Neural progenitor cell (in vitro differentiated cells): ENCODE measurements around the gene MAN2B2. TPM values are rescaled to one million over a fixed set of nuclear protein-coding genes. Genes with fewer than 3 reads are reported as not detected.

ENCODE experiments used
- DNase-seq: peaks from one replicate; pipeline ENCODE4 v3.0.0-alpha.2; 2016; ENCODE audit warnings: low spot score
- H2AFZ ChIP-seq: fragments of 200-600 bp; sonication (generic); replicated peaks from 2 replicates; pipeline ENCODE4 v1.6.1; 2016; ENCODE audit warnings: antibody characterized with exemption
- H3F3A ChIP-seq: fragments of 200-600 bp; sonication (generic); 2 replicates; pipeline ENCODE4 v1.6.1; 2016; ENCODE audit warnings: antibody characterized with exemption, low read depth
- H3K27ac ChIP-seq: fragments of 200-600 bp; sonication (generic); 2 replicates; pipeline ENCODE4 v1.5.1; 2016; ENCODE audit warnings: mild to moderate bottlenecking
- H3K27me3 ChIP-seq: fragments of 200-600 bp; sonication (generic); 2 replicates; pipeline ENCODE4 v1.6.1; 2016; ENCODE audit warnings: mild to moderate bottlenecking, moderate library complexity
- H3K36me3 ChIP-seq: fragments of 200-600 bp; sonication (generic); 2 replicates; pipeline ENCODE4 v1.5.1; 2016
- H3K4me1 ChIP-seq: fragments of 200-600 bp; sonication (generic); 2 replicates; pipeline ENCODE4 v1.6.1; 2016; ENCODE audit warnings: mixed run types
- H3K4me2 ChIP-seq: fragments of 200-600 bp; sonication (generic); 2 replicates; pipeline ENCODE4 v1.6.1; 2016
- H3K4me3 ChIP-seq: fragments of 200-600 bp; sonication (generic); 2 replicates; pipeline ENCODE4 v1.5.1; 2016
- H3K79me2 ChIP-seq: fragments of 200-600 bp; sonication (generic); 2 replicates; pipeline ENCODE4 v1.6.1; 2016; ENCODE audit warnings: low read depth
- H3K9ac ChIP-seq: fragments of 200-600 bp; sonication (generic); 2 replicates; pipeline ENCODE4 v1.6.1; 2016
- H3K9me3 ChIP-seq: fragments of 200-600 bp; sonication (generic); 2 replicates; pipeline ENCODE4 v1.5.1; 2016; ENCODE audit warnings: low read depth
- H4K20me1 ChIP-seq: fragments of 200-600 bp; sonication (generic); 2 replicates; pipeline ENCODE4 v1.6.1; 2016; ENCODE audit warnings: low read depth
- H3K27ac Mint-ChIP-seq: 3 replicates; pipeline ENCODE4 v1.8.0; 2021; ENCODE audit warnings: mixed read lengths
- H3K27me3 Mint-ChIP-seq: 2 replicates; pipeline ENCODE4 v1.8.0; 2022; ENCODE audit warnings: low read depth, mild to moderate bottlenecking, inconsistent platforms, moderate library complexity, mixed read lengths; ENCODE audit not compliant: insufficient read depth
- H3K36me3 Mint-ChIP-seq: 3 replicates; pipeline ENCODE4 v1.8.0; 2021; ENCODE audit warnings: mixed read lengths
- H3K4me1 Mint-ChIP-seq: 3 replicates; pipeline ENCODE4 v1.8.0; 2021; ENCODE audit warnings: mixed read lengths
- H3K4me3 Mint-ChIP-seq: 3 replicates; pipeline ENCODE4 v1.8.0; 2021; ENCODE audit warnings: mild to moderate bottlenecking, moderate library complexity, mixed read lengths
- H3K9me3 Mint-ChIP-seq: 3 replicates; pipeline ENCODE4 v1.8.0; 2020; ENCODE audit warnings: mixed read lengths
- EZH2 ChIP-seq: fragments of 200-600 bp; sonication (generic); IDR thresholded peaks from 2 replicates; pipeline ENCODE4 v1.6.1; 2017; ENCODE audit warnings: antibody characterized with exemption, mild to moderate bottlenecking, moderate library complexity
- EZH2phosphoT487 ChIP-seq: fragments of 200-600 bp; sonication (generic); IDR thresholded peaks from 2 replicates; pipeline ENCODE4 v1.6.1; 2017; ENCODE audit warnings: antibody characterized with exemption
- total RNA-seq: library from RNA; depleted of rRNA; stranded (reverse); fragments of >200 nt; gene quantifications from 2 replicates; pipeline ENCODE4 v1.2.3, GENCODE V29; 2015; ENCODE audit warnings: low replicate concordance
- TF ChIP-seq, protein P1 (sequence below): fragments of 200-600 bp; sonication (generic); IDR thresholded peaks from 2 replicates; pipeline ENCODE4 v1.5.1; 2017; ENCODE audit warnings: antibody characterized with exemption, mild to moderate bottlenecking

Gene MAN2B2
- total RNA-seq, 1 donor from 2014 or later, result 2.7 TPM

DNA sequence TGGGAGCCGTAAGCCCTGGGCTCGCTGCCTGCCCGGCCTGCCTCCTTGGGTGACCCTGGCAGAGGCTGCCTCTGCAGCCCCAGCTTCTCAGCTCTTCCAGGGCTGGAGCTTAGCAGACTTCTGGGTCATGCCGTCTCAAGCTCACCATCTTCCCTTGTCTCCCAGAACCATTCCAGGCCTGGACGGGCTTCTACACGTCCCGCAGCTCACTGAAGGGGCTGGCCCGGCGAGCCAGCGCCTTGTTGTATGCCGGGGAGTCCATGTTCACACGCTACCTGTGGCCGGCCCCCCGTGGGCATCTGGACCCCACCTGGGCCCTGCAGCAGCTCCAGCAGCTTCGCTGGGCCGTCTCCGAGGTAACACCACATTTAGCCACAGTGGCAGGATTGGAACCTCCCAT, 22.0 kb downstream of the MAN2B2 start:
- H3K9me3 Mint-ChIP-seq, result no peaks in the 10 kb centered on the region

DNA sequence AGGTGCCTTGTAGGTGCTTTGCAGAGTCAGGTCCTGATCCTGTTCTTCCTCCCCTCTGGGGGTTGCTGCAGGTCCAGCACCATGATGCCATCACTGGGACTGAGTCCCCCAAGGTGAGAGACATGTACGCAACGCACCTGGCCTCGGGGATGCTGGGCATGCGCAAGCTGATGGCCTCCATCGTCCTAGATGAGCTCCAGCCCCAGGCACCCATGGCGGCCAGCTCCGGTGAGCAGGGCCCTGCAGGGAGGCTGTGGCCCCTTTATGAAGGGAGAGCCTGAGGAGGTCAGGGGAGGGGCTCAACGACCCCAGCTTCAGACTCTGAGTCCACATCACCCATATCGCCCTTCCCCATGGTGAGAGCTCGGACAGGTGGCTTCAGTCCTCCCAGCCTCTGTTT, 23.1 kb downstream of the MAN2B2 start:
- DNase-seq, result no peak
- no peak overlapping the region for H3K9ac ChIP-seq
- no peak overlapping the region for H2AFZ ChIP-seq
- H3F3A ChIP-seq, result no peaks in the 10 kb centered on the region
- no peaks in the 10 kb centered on the region for H3K79me2 ChIP-seq
- no peaks in the 10 kb centered on the region for H3K9me3 Mint-ChIP-seq
- H3K4me1 Mint-ChIP-seq, result no peaks in the 10 kb centered on the region
- H3K4me3 Mint-ChIP-seq, result no peak overlapping the region
- H3K9me3 ChIP-seq, result no peaks in the 10 kb centered on the region
- H3K4me1 ChIP-seq, result no peaks in the 10 kb centered on the region
- no peak overlapping the region for H3K27ac ChIP-seq
- H3K27me3 Mint-ChIP-seq, result peaks cover 4% of the 10 kb centered on the region
- TF ChIP-seq, protein P1, sequence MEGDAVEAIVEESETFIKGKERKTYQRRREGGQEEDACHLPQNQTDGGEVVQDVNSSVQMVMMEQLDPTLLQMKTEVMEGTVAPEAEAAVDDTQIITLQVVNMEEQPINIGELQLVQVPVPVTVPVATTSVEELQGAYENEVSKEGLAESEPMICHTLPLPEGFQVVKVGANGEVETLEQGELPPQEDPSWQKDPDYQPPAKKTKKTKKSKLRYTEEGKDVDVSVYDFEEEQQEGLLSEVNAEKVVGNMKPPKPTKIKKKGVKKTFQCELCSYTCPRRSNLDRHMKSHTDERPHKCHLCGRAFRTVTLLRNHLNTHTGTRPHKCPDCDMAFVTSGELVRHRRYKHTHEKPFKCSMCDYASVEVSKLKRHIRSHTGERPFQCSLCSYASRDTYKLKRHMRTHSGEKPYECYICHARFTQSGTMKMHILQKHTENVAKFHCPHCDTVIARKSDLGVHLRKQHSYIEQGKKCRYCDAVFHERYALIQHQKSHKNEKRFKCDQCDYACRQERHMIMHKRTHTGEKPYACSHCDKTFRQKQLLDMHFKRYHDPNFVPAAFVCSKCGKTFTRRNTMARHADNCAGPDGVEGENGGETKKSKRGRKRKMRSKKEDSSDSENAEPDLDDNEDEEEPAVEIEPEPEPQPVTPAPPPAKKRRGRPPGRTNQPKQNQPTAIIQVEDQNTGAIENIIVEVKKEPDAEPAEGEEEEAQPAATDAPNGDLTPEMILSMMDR, result no peak
- no peak for TF ChIP-seq EZH2
- no peak for TF ChIP-seq EZH2phosphoT487
- no peaks in the 10 kb centered on the region for H4K20me1 ChIP-seq
- no peaks in the 10 kb centered on the region for H3K27me3 ChIP-seq
- H3K4me3 ChIP-seq, result no peak overlapping the region
- no peaks in the 10 kb centered on the region for H3K36me3 ChIP-seq
- no peak overlapping the region for H3K4me2 ChIP-seq
- H3K36me3 Mint-ChIP-seq, result no peaks in the 10 kb centered on the region
- H3K27ac Mint-ChIP-seq, result no peak overlapping the region

More for the DNA sequence above, 22.0 kb downstream of the MAN2B2 start:
- Mint-ChIP-seq H3K4me3 (no peak overlapping the region), H3K27ac (no peak overlapping the region), H3K4me1 (no peaks in the 10 kb centered on the region), H3K27me3 (peaks cover 4% of the 10 kb centered on the region), H3K36me3 (no peaks in the 10 kb centered on the region)
- Histone ChIP-seq H3K79me2 (no peaks in the 10 kb centered on the region), H3K9me3 (no peaks in the 10 kb centered on the region), H4K20me1 (no peaks in the 10 kb centered on the region), H3K4me2 (no peak overlapping the region), H3F3A (no peaks in the 10 kb centered on the region), H3K27ac (no peak overlapping the region), H3K4me3 (no peak overlapping the region), H3K36me3 (no peaks in the 10 kb centered on the region), H3K4me1 (no peaks in the 10 kb centered on the region), H3K9ac (no peak overlapping the region), H3K27me3 (no peaks in the 10 kb centered on the region), H2AFZ (no peak overlapping the region)
- no peak for DNase-seq
- TF ChIP-seq EZH2 (no peak), EZH2phosphoT487 (no peak)
- TF ChIP-seq, protein P1, result no peak

DNA sequence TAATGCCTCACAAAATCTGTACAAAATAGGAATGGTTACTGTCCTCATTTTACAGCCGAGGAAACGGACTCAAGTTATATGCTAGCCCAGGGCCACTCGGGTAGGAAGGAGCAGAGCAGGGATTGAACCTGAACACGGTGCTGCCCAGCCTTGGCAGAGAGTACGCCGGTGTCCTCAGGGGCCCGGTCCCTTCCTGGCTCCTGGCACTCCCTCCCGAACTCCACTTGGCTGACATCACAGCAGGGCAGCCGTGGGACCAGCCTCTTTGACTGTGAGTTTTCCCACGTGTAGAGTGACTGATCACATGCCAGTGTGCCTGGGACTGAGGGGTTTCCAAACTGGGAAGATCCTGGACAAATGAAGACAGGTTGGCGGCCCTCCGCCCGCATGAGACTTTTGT, 23.7 kb downstream of the MAN2B2 start:
- H3K4me1 ChIP-seq, result no peaks in the 10 kb centered on the region
- H3K79me2 ChIP-seq, result no peaks in the 10 kb centered on the region
- no peak for DNase-seq
- H3K4me2 ChIP-seq, result no peak overlapping the region
- Mint-ChIP-seq H3K27ac (no peak overlapping the region), H3K4me3 (no peak overlapping the region), H3K36me3 (no peaks in the 10 kb centered on the region), H3K4me1 (no peaks in the 10 kb centered on the region), H3K9me3 (peaks cover 2% of the 10 kb centered on the region), H3K27me3 (peaks cover 4% of the 10 kb centered on the region)
- H4K20me1 ChIP-seq, result no peaks in the 10 kb centered on the region
- H3K9me3 ChIP-seq, result no peaks in the 10 kb centered on the region
- H3K27me3 ChIP-seq, result no peaks in the 10 kb centered on the region
- no peak overlapping the region for H3K27ac ChIP-seq
- no peaks in the 10 kb centered on the region for H3F3A ChIP-seq
- no peak overlapping the region for H2AFZ ChIP-seq
- TF ChIP-seq EZH2, result no peak
- TF ChIP-seq EZH2phosphoT487, result no peak
- TF ChIP-seq, protein P1, result no peak
- H3K4me3 ChIP-seq, result no peak overlapping the region
- no peaks in the 10 kb centered on the region for H3K36me3 ChIP-seq
- H3K9ac ChIP-seq, result no peak overlapping the region
